NT2/D1 (cell line): ENCODE results near the gene TBX1.
A peak's percentile ranks its signal among the peaks of the same experiment; 100 is the strongest.

Source experiments
- DNase-seq: peaks from one replicate; pipeline ENCODE4 v3.0.0-alpha.2; 2011; ENCODE audit warnings: low read depth, low spot score
- H3K27me3 ChIP-seq: 2 replicates; pipeline ENCODE4 v1.6.0; 2011; ENCODE audit warnings: mild to moderate bottlenecking; ENCODE audit not compliant: insufficient read length, insufficient read depth
- H3K36me3 ChIP-seq: 2 replicates; pipeline ENCODE4 v1.6.1; 2011; ENCODE audit warnings: mild to moderate bottlenecking, low read length, mixed read lengths; ENCODE audit not compliant: insufficient read depth, insufficient read length
- H3K4me1 ChIP-seq: 2 replicates; pipeline ENCODE4 v1.5.1; 2011; ENCODE audit not compliant: insufficient read depth, insufficient read length
- H3K4me3 ChIP-seq: 2 replicates; pipeline ENCODE4 v1.5.1; 2011; ENCODE audit warnings: low read depth; ENCODE audit not compliant: insufficient read length
- H3K9ac ChIP-seq: 2 replicates; pipeline ENCODE4 v1.6.0; 2011; ENCODE audit warnings: low read depth; ENCODE audit not compliant: insufficient read length
- H3K9me3 ChIP-seq: 2 replicates; pipeline ENCODE4 v1.5.1; 2011; ENCODE audit warnings: mild to moderate bottlenecking, low read length; ENCODE audit not compliant: insufficient read depth
- SUZ12 ChIP-seq: IDR thresholded peaks from 2 replicates; pipeline ENCODE4 v1.6.1; 2011; ENCODE audit not compliant: insufficient read length, insufficient read depth; ENCODE audit errors: extremely low read depth
- YY1 ChIP-seq: IDR thresholded peaks from 2 replicates; pipeline ENCODE4 v1.6.1; 2011; ENCODE audit not compliant: insufficient read length, insufficient read depth
- ZNF274 ChIP-seq: IDR thresholded peaks from 2 replicates; pipeline ENCODE4 v1.6.1; 2011; ENCODE audit warnings: mild to moderate bottlenecking, low read depth, low read length

Gene TBX1

GRCh38 chr22:19730655-19731360 lies 29.8 kb upstream of the TBX1 start:
- DNase-seq: peak; percentile 43
- Histone ChIP-seq H3K9ac (peak overlapping the region; percentile 79), H3K4me1 (peaks cover 6% of the 10 kb centered on the region), H3K27me3 (peaks cover 19% of the 10 kb centered on the region), H3K9me3 (no peaks in the 10 kb centered on the region), H3K4me3 (peak overlapping the region; percentile 34), H3K36me3 (no peaks in the 10 kb centered on the region)
- TF ChIP-seq YY1 (no peak), ZNF274 (no peak), SUZ12 (no peak)

GRCh38 chr22:19731361-19732135 lies 29.0 kb upstream of the TBX1 start:
- H3K9me3 ChIP-seq: no peaks in the 10 kb centered on the region
- TF ChIP-seq ZNF274 (no peak), YY1 (no peak), SUZ12 (no peak)
- peaks cover 19% of the 10 kb centered on the region for H3K27me3 ChIP-seq
- no peaks in the 10 kb centered on the region for H3K36me3 ChIP-seq
- no peak overlapping the region for H3K9ac ChIP-seq
- no peak overlapping the region for H3K4me3 ChIP-seq
- peaks cover 8% of the 10 kb centered on the region for H3K4me1 ChIP-seq
- DNase-seq: no peak

GRCh38 chr22:19732403-19733113 lies 28.0 kb upstream of the TBX1 start:
- DNase-seq: no peak
- H3K4me3 ChIP-seq: no peak overlapping the region
- peaks cover 12% of the 10 kb centered on the region for H3K4me1 ChIP-seq
- H3K9me3 ChIP-seq: no peaks in the 10 kb centered on the region
- TF ChIP-seq SUZ12 (no peak), YY1 (no peak), ZNF274 (no peak)
- H3K9ac ChIP-seq: peak overlapping the region; percentile 10
- peaks cover 12% of the 10 kb centered on the region for H3K27me3 ChIP-seq
- no peaks in the 10 kb centered on the region for H3K36me3 ChIP-seq

- Histone ChIP-seq H3K4me1 (peaks cover 20% of the 10 kb centered on the region), H3K27me3 (peaks cover 12% of the 10 kb centered on the region), H3K4me3 (no peak overlapping the region), H3K9me3 (no peaks in the 10 kb centered on the region), H3K36me3 (no peaks in the 10 kb centered on the region), H3K9ac (no peak overlapping the region)
- TF ChIP-seq YY1: no peak
- no peak for TF ChIP-seq ZNF274
- no peak for TF ChIP-seq SUZ12
- no peak for DNase-seq
These were observed 26.8 kb upstream of the TBX1 start for GRCh38 chr22:19733755-19734154.

GRCh38 chr22:19734163-19734562 lies 26.4 kb upstream of the TBX1 start:
- no peak for TF ChIP-seq ZNF274
- no peak for TF ChIP-seq YY1
- no peak for TF ChIP-seq SUZ12
- DNase-seq: no peak
- Histone ChIP-seq H3K4me3 (no peak overlapping the region), H3K36me3 (no peaks in the 10 kb centered on the region), H3K4me1 (peaks cover 24% of the 10 kb centered on the region), H3K9ac (no peak overlapping the region), H3K9me3 (no peaks in the 10 kb centered on the region), H3K27me3 (peaks cover 12% of the 10 kb centered on the region)

- no peaks in the 10 kb centered on the region for H3K36me3 ChIP-seq
- TF ChIP-seq YY1 (no peak), SUZ12 (no peak), ZNF274 (no peak)
- H3K4me3 ChIP-seq: no peak overlapping the region
- H3K27me3 ChIP-seq: peaks cover 5% of the 10 kb centered on the region
- no peak for DNase-seq
- no peaks in the 10 kb centered on the region for H3K9me3 ChIP-seq
- peaks cover 26% of the 10 kb centered on the region for H3K4me1 ChIP-seq
- H3K9ac ChIP-seq: no peak overlapping the region
These were observed 25.7 kb upstream of the TBX1 start for GRCh38 chr22:19734837-19735382.
